ENCODE data around the gene S100A2.

- no peak for TF ChIP-seq CTCF (IDR thresholded peaks at IDR 0.05 in 8 of 11, conservative IDR thresholded peaks at IDR 0.05 in 3 of 11)
- no peak for TF ChIP-seq POLR2A (IDR thresholded peaks at IDR 0.05)
- no peak for TF ChIP-seq POLR2AphosphoS5 (IDR thresholded peaks at IDR 0.05)
Observed at GRCh38 chr1:153597206-153597605, 31.6 kb upstream of the S100A2 start.

Measured in spleen (tissue), 7 donors.